KOPT-K1 (cell line): ENCODE measurements around the gene TH.

ENCODE experiments used
- H3K27ac ChIP-seq: fragments of 200-600 bp; sonication (generic); 2 replicates; pipeline ENCODE4 v1.5.1; 2016; ENCODE audit warnings: antibody characterized with exemption, mild to moderate bottlenecking, low read depth, low read length; ENCODE audit not compliant: poor library complexity, severe bottlenecking
- H3K36me3 ChIP-seq: fragments of 200-600 bp; sonication (generic); 2 replicates; pipeline ENCODE4 v1.5.1; 2017; ENCODE audit warnings: antibody characterized with exemption, mild to moderate bottlenecking, low read length, moderate library complexity; ENCODE audit not compliant: insufficient read depth
- H3K9me3 ChIP-seq: fragments of 200-600 bp; sonication (generic); 2 replicates; pipeline ENCODE4 v1.5.1; 2017; ENCODE audit warnings: antibody characterized with exemption, low read length, mild to moderate bottlenecking; ENCODE audit not compliant: insufficient read depth, poor library complexity, severe bottlenecking

Gene TH

GRCh38 chr11:2171591-2172003 is at the start of gene TH:
Gene TH, minus strand, starts transcription at chr11:2171815. Its CDS starts 29 bp downstream, at chr11:2171786.
- Histone ChIP-seq H3K27ac (no peak within 1 kb of the TSS), H3K36me3 (no peaks in the 10 kb centered on the region), H3K9me3 (no peaks in the 10 kb centered on the region)

- Histone ChIP-seq H3K27ac (no peak overlapping the region), H3K36me3 (no peaks in the 10 kb centered on the region), H3K9me3 (peaks cover 24% of the 10 kb centered on the region)
Observed at GRCh38 chr11:2221024-2221423, 49.4 kb upstream of the TH start.

GRCh38 chr11:2220173-2220771 is 48.7 kb upstream of the TH start:
- Histone ChIP-seq H3K9me3 (peaks cover 24% of the 10 kb centered on the region), H3K27ac (no peak overlapping the region), H3K36me3 (no peaks in the 10 kb centered on the region)

- Histone ChIP-seq H3K27ac (no peak overlapping the region), H3K9me3 (peaks cover 19% of the 10 kb centered on the region), H3K36me3 (no peaks in the 10 kb centered on the region)
Observed at GRCh38 chr11:2219318-2220017, 47.9 kb upstream of the TH start.

- no peaks in the 10 kb centered on the region for H3K36me3 ChIP-seq
- H3K27ac ChIP-seq: no peak overlapping the region
- H3K9me3 ChIP-seq: peaks cover 7% of the 10 kb centered on the region
Observed at GRCh38 chr11:2218031-2218633, 46.5 kb upstream of the TH start.

GRCh38 chr11:2217211-2218030 is 45.8 kb upstream of the TH start:
- Histone ChIP-seq H3K27ac (no peak overlapping the region), H3K36me3 (no peaks in the 10 kb centered on the region), H3K9me3 (peaks cover 6% of the 10 kb centered on the region)

GRCh38 chr11:2216400-2217064 is 44.9 kb upstream of the TH start:
- peaks cover 6% of the 10 kb centered on the region for H3K9me3 ChIP-seq
- H3K36me3 ChIP-seq: no peaks in the 10 kb centered on the region
- H3K27ac ChIP-seq: no peak overlapping the region

GRCh38 chr11:2215561-2216399 is 44.2 kb upstream of the TH start:
- H3K36me3 ChIP-seq: no peaks in the 10 kb centered on the region
- H3K9me3 ChIP-seq: peaks cover 6% of the 10 kb centered on the region

GRCh38 chr11:2215230-2215560 is 43.6 kb upstream of the TH start:
- no peaks in the 10 kb centered on the region for H3K36me3 ChIP-seq
- H3K27ac ChIP-seq: no peak overlapping the region
- H3K9me3 ChIP-seq: peaks cover 3% of the 10 kb centered on the region

More at GRCh38 chr11:2215561-2216399, 44.2 kb upstream of the TH start:
- H3K27ac ChIP-seq: no peak overlapping the region

GRCh38 chr11:2214527-2215229 is 43.1 kb upstream of the TH start:
- Histone ChIP-seq H3K9me3 (no peaks in the 10 kb centered on the region), H3K36me3 (no peaks in the 10 kb centered on the region), H3K27ac (no peak overlapping the region)

- H3K27ac ChIP-seq: no peak overlapping the region
- no peaks in the 10 kb centered on the region for H3K9me3 ChIP-seq
- no peaks in the 10 kb centered on the region for H3K36me3 ChIP-seq
Observed at GRCh38 chr11:2213890-2214526, 42.4 kb upstream of the TH start.

GRCh38 chr11:2213384-2213842 is 41.8 kb upstream of the TH start:
- no peak overlapping the region for H3K27ac ChIP-seq

More at GRCh38 chr11:2213384-2213842, 41.8 kb upstream of the TH start:
- Histone ChIP-seq H3K9me3 (no peaks in the 10 kb centered on the region), H3K36me3 (no peaks in the 10 kb centered on the region)
